Stomach (tissue), 4 donors: ENCODE data around the gene PIN1.

Experiments used
- EP300 ChIP-seq: sonication (generic); formaldehyde crosslinking; IDR thresholded peaks from one replicate; pipeline ENCODE4 v1.6.1; 2017; ENCODE audit warnings: antibody characterized with exemption
- POLR2A ChIP-seq, 4 donors: fragments of 450-650 bp; IDR thresholded peaks; one replicate each; pipeline ENCODE4 v1.6.1; 2016; ENCODE audit warnings: antibody characterized with exemption in 4 of 4, control low read depth in 2 of 4, mild to moderate bottlenecking in 1 of 4, moderate library complexity in 1 of 4
- POLR2AphosphoS5 ChIP-seq, 3 donors: sonication (generic); formaldehyde crosslinking; IDR thresholded peaks; one replicate each; pipeline ENCODE4 v1.6.1; 2016; ENCODE audit warnings: antibody characterized with exemption in 3 of 3
- TF ChIP-seq, protein P1 (sequence below), 7 experiments: fragments of 450-650 bp in 4 of 7; fragments of 200-600 bp in 3 of 7; sonication (generic) in 3 of 7; IDR thresholded peaks; one replicate each; pipeline ENCODE4 v1.5.1; 2016 to 2019; ENCODE audit warnings: antibody characterized with exemption in 7 of 7, control low read depth in 2 of 7, mild to moderate bottlenecking in 1 of 7

DNA sequence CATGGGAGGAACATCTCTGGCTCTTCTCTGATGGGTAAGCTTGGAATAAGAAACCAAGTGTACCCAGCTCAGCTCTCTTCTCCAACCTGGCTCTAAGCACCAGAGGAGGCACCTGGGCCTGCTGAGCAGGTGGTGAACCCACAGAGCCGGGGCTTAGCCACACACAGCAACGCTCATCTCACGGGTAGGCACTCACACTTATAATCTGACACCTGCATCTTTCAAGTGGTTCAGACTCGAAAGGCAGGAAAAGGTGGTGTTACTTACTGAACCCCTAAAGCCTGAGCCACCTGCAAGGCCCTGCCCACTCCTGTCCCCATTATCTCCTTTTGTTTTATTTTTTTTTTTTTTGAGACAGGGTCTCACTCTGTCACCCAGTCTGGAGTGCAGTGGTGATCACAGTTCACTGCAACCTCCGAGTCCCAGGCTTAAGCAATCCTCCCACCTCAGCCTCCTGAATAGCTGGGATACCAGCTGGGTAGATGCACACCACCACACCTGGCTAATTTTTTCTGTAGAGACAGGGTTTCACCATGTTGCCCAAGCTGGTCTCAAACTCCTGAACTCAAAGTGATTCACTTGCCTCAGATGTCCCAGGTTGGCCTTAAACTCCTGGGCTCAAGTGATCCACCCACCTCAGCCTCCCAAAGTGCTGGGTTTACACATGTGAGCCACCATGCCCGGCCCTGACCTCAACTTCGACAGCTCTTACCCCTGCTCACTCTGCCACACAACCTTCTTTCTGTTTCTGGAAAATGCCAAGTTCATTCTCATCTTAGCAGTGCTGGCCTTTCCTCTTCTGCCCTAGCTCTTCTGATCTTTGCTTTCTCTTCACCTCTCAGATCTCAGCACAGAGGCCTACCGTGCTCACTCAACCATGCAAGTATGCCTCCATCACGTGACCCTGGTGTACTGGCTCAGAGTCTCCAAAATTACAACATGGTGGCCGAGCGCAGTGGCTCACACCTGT lies 26.0 kb upstream of the PIN1 start:
- TF ChIP-seq, protein P1, sequence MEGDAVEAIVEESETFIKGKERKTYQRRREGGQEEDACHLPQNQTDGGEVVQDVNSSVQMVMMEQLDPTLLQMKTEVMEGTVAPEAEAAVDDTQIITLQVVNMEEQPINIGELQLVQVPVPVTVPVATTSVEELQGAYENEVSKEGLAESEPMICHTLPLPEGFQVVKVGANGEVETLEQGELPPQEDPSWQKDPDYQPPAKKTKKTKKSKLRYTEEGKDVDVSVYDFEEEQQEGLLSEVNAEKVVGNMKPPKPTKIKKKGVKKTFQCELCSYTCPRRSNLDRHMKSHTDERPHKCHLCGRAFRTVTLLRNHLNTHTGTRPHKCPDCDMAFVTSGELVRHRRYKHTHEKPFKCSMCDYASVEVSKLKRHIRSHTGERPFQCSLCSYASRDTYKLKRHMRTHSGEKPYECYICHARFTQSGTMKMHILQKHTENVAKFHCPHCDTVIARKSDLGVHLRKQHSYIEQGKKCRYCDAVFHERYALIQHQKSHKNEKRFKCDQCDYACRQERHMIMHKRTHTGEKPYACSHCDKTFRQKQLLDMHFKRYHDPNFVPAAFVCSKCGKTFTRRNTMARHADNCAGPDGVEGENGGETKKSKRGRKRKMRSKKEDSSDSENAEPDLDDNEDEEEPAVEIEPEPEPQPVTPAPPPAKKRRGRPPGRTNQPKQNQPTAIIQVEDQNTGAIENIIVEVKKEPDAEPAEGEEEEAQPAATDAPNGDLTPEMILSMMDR (IDR thresholded peaks at IDR 0.05) = no peak
- no peak for TF ChIP-seq POLR2AphosphoS5 (IDR thresholded peaks at IDR 0.05)
- TF ChIP-seq POLR2A (IDR thresholded peaks at IDR 0.05) = no peak
- no peak for TF ChIP-seq EP300
